Adrenal gland (tissue), 5 donors: ENCODE data around the gene TSKU.

ENCODE experiments used
- POLR2A ChIP-seq, 2 donors: fragments of 450-650 bp; IDR thresholded peaks; one replicate each; pipeline ENCODE4 v1.6.1; 2017; ENCODE audit warnings: antibody characterized with exemption in 2 of 2, mild to moderate bottlenecking in 2 of 2, moderate library complexity in 1 of 2
- TF ChIP-seq, protein P1 (sequence below), 6 experiments: fragments of 450-650 bp in 4 of 6; fragments of 200-600 bp in 2 of 6; sonication (generic) in 1 of 6; IDR thresholded peaks; 1 replicate in 5 of 6; 2 replicates in 1 of 6; pipeline versions ENCODE4 v1.5.1 to v1.8.0; 2016 to 2021; ENCODE audit warnings: antibody characterized with exemption in 6 of 6, mild to moderate bottlenecking in 2 of 6, moderate library complexity in 1 of 6
- donor health status: DM: no; HTN: no; CAD: no.

DNA sequence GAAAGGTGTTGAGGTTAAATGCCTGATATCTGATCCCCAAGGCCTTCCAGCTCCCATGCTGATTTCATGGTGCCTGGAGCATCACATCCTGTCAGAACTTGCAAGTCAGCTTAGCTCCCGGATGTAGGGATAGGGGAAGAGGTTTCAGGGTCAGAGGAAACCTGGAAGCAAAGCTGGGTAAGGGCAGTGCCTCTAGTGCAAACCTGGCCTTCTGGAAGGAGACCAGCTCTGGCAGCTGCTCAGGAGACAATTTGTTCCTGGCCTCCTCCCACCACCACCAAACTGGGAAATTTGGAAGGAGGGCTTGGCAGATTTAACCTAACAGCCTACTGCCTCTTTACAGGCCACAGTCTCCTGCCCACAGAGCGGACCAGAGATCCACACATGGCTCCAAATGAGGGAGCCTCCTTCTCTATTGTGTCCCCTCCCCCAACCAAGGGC, 9.2 kb upstream of the TSKU start:
- TF ChIP-seq, protein P1, sequence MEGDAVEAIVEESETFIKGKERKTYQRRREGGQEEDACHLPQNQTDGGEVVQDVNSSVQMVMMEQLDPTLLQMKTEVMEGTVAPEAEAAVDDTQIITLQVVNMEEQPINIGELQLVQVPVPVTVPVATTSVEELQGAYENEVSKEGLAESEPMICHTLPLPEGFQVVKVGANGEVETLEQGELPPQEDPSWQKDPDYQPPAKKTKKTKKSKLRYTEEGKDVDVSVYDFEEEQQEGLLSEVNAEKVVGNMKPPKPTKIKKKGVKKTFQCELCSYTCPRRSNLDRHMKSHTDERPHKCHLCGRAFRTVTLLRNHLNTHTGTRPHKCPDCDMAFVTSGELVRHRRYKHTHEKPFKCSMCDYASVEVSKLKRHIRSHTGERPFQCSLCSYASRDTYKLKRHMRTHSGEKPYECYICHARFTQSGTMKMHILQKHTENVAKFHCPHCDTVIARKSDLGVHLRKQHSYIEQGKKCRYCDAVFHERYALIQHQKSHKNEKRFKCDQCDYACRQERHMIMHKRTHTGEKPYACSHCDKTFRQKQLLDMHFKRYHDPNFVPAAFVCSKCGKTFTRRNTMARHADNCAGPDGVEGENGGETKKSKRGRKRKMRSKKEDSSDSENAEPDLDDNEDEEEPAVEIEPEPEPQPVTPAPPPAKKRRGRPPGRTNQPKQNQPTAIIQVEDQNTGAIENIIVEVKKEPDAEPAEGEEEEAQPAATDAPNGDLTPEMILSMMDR (IDR thresholded peaks at IDR 0.05) = no peak
- no peak for TF ChIP-seq POLR2A (IDR thresholded peaks at IDR 0.05)
